MM.1S (cell line): ENCODE data around the gene CLPTM1L.

Experiments used
- CTCF ChIP-seq: fragments of 300-600 bp; sonication (generic); IDR thresholded peaks from 2 replicates; pipeline ENCODE4 v1.5.1; 2016; ENCODE audit warnings: antibody characterized with exemption, low read length, mixed read lengths
- EZH2 ChIP-seq: fragments of 300-600 bp; sonication (generic); optimal IDR thresholded peaks from 2 replicates; pipeline ENCODE3; 2017; ENCODE audit warnings: low read depth, mild to moderate bottlenecking, antibody characterized with exemption, low read length, mixed read lengths
- EZH2phosphoT487 ChIP-seq: fragments of 300-600 bp; sonication (generic); IDR thresholded peaks from 2 replicates; pipeline ENCODE4 v1.6.1; 2018; ENCODE audit warnings: antibody characterized with exemption, low read length

GRCh38 chr5:1285141-1285540 is 59.8 kb downstream of the CLPTM1L start:
- TF ChIP-seq CTCF (no peak), EZH2 (no peak), EZH2phosphoT487 (no peak)
